ENCODE data around the gene CEACAM19.
A peak's percentile ranks its signal among the peaks of the same experiment; 100 is the strongest.

DNA sequence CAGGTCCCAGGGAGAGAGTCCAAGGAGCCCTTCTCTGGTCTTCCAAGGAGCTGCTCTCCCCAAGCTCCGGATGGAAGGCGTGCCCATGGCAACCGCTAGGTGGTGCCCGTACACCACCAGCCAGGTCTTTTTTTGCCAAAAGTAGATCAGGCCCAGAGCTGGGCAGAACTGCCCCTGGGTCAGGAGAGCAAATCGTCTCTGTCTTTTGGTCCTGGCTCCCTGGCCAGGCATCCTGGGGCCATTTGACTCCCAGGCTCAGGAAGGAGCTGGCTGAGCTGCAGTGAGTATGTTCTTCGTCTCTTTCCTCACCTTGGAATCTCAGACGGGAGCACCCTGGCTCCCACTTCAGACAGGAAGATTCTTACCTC is 52.7 kb downstream of the CEACAM19 start:
- TF ChIP-seq, protein P1, sequence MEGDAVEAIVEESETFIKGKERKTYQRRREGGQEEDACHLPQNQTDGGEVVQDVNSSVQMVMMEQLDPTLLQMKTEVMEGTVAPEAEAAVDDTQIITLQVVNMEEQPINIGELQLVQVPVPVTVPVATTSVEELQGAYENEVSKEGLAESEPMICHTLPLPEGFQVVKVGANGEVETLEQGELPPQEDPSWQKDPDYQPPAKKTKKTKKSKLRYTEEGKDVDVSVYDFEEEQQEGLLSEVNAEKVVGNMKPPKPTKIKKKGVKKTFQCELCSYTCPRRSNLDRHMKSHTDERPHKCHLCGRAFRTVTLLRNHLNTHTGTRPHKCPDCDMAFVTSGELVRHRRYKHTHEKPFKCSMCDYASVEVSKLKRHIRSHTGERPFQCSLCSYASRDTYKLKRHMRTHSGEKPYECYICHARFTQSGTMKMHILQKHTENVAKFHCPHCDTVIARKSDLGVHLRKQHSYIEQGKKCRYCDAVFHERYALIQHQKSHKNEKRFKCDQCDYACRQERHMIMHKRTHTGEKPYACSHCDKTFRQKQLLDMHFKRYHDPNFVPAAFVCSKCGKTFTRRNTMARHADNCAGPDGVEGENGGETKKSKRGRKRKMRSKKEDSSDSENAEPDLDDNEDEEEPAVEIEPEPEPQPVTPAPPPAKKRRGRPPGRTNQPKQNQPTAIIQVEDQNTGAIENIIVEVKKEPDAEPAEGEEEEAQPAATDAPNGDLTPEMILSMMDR (IDR thresholded peaks at IDR 0.05), result peak; percentile 94
- TF ChIP-seq POLR2AphosphoS5 (IDR thresholded peaks at IDR 0.05; ENCODE audit: low read depth, low read length), result peak; percentile 18; the same call in 1 of the 2 replicates
